ENCODE results near the gene DNM1. TPM values are rescaled to one million over a fixed set of nuclear protein-coding genes. Genes with fewer than 3 reads are reported as not detected.
A peak's percentile ranks its signal among the peaks of the same experiment; 100 is the strongest.

DNM1 gene
- total and polyA plus RNA-seq, 10 of the 15 experiments (the other 5 are each of a cell fraction or from before 2014, with no cell fraction given): 0.06 to 0.67 (median 0.19) TPM; not detected in 3

- TF ChIP-seq SMAD1 (IDR thresholded peaks at IDR 0.05; ENCODE audit: low read depth, partially characterized antibody) (no peak), HDGF (IDR thresholded peaks at IDR 0.05) (no peak), CUX1 (IDR thresholded peaks at IDR 0.05; ENCODE audit: insufficient replicate concordance, low read depth, low read length) (no peak), CBFB (IDR thresholded peaks at IDR 0.05; ENCODE audit: low read depth) (no peak), NBN (IDR thresholded peaks at IDR 0.05) (no peak), RAD51 (IDR thresholded peaks at IDR 0.05) (no peak), RELB (IDR thresholded peaks at IDR 0.05; ENCODE audit: low read depth) (no peak), LARP7 (IDR thresholded peaks at IDR 0.05) (peak; percentile 87), BHLHE40 (IDR thresholded peaks at IDR 0.05; ENCODE audit: borderline replicate concordance in 1 of 2, low read depth in 2 of 2, low read length in 1 of 2) (peak in 1 of 2 experiments; percentile 52; a peak in 2 of 4 replicates), SREBF1 (IDR thresholded peaks at IDR 0.05; ENCODE audit: low read length) (no peak), EZH2 (IDR thresholded peaks at IDR 0.05; ENCODE audit: borderline replicate concordance, control insufficient read depth, low read depth, low read length) (no peak), E2F4 (IDR thresholded peaks at IDR 0.05; ENCODE audit: low read depth, low read length) (no peak), HSF1 (IDR thresholded peaks at IDR 0.05; ENCODE audit: low read depth, low read length) (no peak), CREM (IDR thresholded peaks at IDR 0.05; ENCODE audit: low read depth) (peak; percentile 54), NKRF (conservative IDR thresholded peaks at IDR 0.05) (peak; percentile 53; the same call in 1 of the 2 replicates), BCL11A (IDR thresholded peaks at IDR 0.05; ENCODE audit: low read depth, low read length) (no peak), MTA3 (IDR thresholded peaks at IDR 0.05; ENCODE audit: borderline replicate concordance, low read length) (no peak), POLR2AphosphoS2 (IDR thresholded peaks at IDR 0.05; ENCODE audit: low read depth, low read length) (no peak), TCF3 (IDR thresholded peaks at IDR 0.05; ENCODE audit: borderline replicate concordance, insufficient read depth, low read depth, low read length) (no peak)
Measured at GRCh38 chr9:128203024-128203706, at the start of gene DNM1 (continued).
